K562 (cell line): ENCODE measurements around the gene ITGA7. TPM values are rescaled to one million over a fixed set of nuclear protein-coding genes. Genes with fewer than 3 reads are reported as not detected.
A peak's percentile ranks its signal among the peaks of the same experiment; 100 is the strongest.

Experiments
- ATF1 ChIP-seq, 2 experiments: fragments of 450-650 bp in 1 of 2; IDR thresholded peaks; 2 replicates each; pipeline ENCODE4 v1.6.1; 2016; ENCODE audit warnings: missing compliant biosample characterization in 1 of 2, missing genetic modification characterization in 1 of 2
- ATF7 ChIP-seq: fragments of 450-650 bp; IDR thresholded peaks from 2 replicates; pipeline ENCODE4 v1.7.1; 2014; ENCODE audit warnings: mild to moderate bottlenecking, moderate library complexity
- BMI1 ChIP-seq: fragments of 150-350 bp; IDR thresholded peaks from 2 replicates; pipeline ENCODE4 v1.6.1; 2014; ENCODE audit warnings: low read length
- MAFG ChIP-seq: fragments of 450-650 bp; conservative IDR thresholded peaks from 2 replicates; pipeline ENCODE4 v1.6.1; 2016; ENCODE audit warnings: missing genetic modification characterization, missing compliant biosample characterization
- NRF1 ChIP-seq, 2 experiments: fragments of 450-650 bp; IDR thresholded peaks in 1 of 2; conservative IDR thresholded peaks in 1 of 2; 2 replicates each; pipeline ENCODE4 v1.6.1; 2014; ENCODE audit warnings: mild to moderate bottlenecking in 2 of 2
- RAD21 ChIP-seq, 2 experiments: fragments of 250-450 bp in 1 of 2; fragments of 450-650 bp in 1 of 2; sonication (Bioruptor Pico) in 1 of 2; formaldehyde crosslinking in 1 of 2; IDR thresholded peaks in 1 of 2; conservative IDR thresholded peaks in 1 of 2; 2 replicates each; pipeline versions ENCODE4 v1.4.0 to v1.8.0; 2020 to 2022; ENCODE audit warnings: mild to moderate bottlenecking in 2 of 2, moderate library complexity in 1 of 2
- polyA plus RNA-seq, 8 experiments: library from polyadenylated mRNA; depleted of rRNA in 4 of 8; stranded (reverse) in 5 of 8; unstranded in 3 of 8; fragments of >200 nt; fragmentation: Nextera tagmentation in 2 of 8; fragmentation: Illumina TruSeq in 1 of 8; extraction: Ambion mirVana in 2 of 8; extraction: Trizol in 1 of 8; gene quantifications; 2 replicates each; pipeline versions ENCODE4 v1.2.1 to v1.2.3, GENCODE V29; 2011 to 2014; ENCODE audit warnings: inconsistent platforms in 1 of 8, missing spikeins in 1 of 8
- total RNA-seq, 7 experiments: library from RNA; depleted of rRNA in 6 of 7; stranded (reverse); fragments of >200 nt in 6 of 7; fragmentation: Illumina TruSeq in 2 of 7; extraction: Trizol in 2 of 7; gene quantifications; 2 replicates each; pipeline versions ENCODE4 v1.2.1 to v1.2.3, GENCODE V29; 2011 to 2021; ENCODE audit warnings: low replicate concordance in 1 of 7
- TF ChIP-seq, protein P1 (sequence below): fragments of 450-650 bp; conservative IDR thresholded peaks from 2 replicates; pipeline ENCODE4 v1.6.1; 2016; ENCODE audit warnings: missing genetic modification characterization, low read depth, mild to moderate bottlenecking, missing compliant biosample characterization, moderate library complexity
- TF ChIP-seq, protein P2 (sequence below): fragments of 250-450 bp; sonication (Bioruptor Pico); IDR thresholded peaks from 2 replicates; pipeline ENCODE4 v1.5.0; 2022; ENCODE audit warnings: mild to moderate bottlenecking

The ITGA7 gene
- total and polyA plus RNA-seq, 9 of the 15 experiments (the other 6 are each of a cell fraction or from before 2014, with no cell fraction given): 0.11 to 2.3 (median 0.56) TPM; not detected in 1

- TF ChIP-seq RAD21 (CRISPR knock-in tag; conservative IDR thresholded peaks at IDR 0.05 in 1 of 2, IDR thresholded peaks at IDR 0.05 in 1 of 2) (peak in 1 of 2 experiments; percentile 22; a peak in 3 of 4 replicates), ATF1 (CRISPR knock-in tag; IDR thresholded peaks at IDR 0.05) (no peak), ATF1 (tag; IDR thresholded peaks at IDR 0.05) (0 out of 2 replicates have a peak, but pooled peaks have one; percentile 17), BMI1 (no peak), ATF7 (peak; percentile 80), NRF1 (conservative IDR thresholded peaks at IDR 0.05 in 1 of 2, IDR thresholded peaks at IDR 0.05 in 1 of 2) (peak; percentile 29 to 44; a peak in 2 of 4 replicates), MAFG (tag) (0 out of 2 replicates have a peak, but pooled peaks have one; percentile 15)
- TF ChIP-seq, protein P1, sequence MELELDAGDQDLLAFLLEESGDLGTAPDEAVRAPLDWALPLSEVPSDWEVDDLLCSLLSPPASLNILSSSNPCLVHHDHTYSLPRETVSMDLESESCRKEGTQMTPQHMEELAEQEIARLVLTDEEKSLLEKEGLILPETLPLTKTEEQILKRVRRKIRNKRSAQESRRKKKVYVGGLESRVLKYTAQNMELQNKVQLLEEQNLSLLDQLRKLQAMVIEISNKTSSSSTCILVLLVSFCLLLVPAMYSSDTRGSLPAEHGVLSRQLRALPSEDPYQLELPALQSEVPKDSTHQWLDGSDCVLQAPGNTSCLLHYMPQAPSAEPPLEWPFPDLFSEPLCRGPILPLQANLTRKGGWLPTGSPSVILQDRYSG: no peak
- TF ChIP-seq, protein P2, sequence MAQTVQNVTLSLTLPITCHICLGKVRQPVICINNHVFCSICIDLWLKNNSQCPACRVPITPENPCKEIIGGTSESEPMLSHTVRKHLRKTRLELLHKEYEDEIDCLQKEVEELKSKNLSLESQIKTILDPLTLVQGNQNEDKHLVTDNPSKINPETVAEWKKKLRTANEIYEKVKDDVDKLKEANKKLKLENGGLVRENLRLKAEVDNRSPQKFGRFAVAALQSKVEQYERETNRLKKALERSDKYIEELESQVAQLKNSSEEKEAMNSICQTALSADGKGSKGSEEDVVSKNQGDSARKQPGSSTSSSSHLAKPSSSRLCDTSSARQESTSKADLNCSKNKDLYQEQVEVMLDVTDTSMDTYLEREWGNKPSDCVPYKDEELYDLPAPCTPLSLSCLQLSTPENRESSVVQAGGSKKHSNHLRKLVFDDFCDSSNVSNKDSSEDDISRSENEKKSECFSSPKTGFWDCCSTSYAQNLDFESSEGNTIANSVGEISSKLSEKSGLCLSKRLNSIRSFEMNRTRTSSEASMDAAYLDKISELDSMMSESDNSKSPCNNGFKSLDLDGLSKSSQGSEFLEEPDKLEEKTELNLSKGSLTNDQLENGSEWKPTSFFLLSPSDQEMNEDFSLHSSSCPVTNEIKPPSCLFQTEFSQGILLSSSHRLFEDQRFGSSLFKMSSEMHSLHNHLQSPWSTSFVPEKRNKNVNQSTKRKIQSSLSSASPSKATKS (CRISPR knock-in tag): no peak
- TF ChIP-seq, all 486 proteins: peak for 29
These were observed 26.3 kb downstream of the ITGA7 start (continued) for GRCh38 chr12:55681142-55682077.
